IPS-18a (cell line): ENCODE data around the gene THAP6.
"Not testable (repeated sequence)": the region's sequence is repeated elsewhere in the genome, so short reads cannot be mapped to it uniquely, and the experiment has no call there.

Experiments used
- H3K27ac ChIP-seq: one replicate; pipeline ENCODE4 v1.5.1; 2013; ENCODE audit warnings: low read length
- H3K27me3 ChIP-seq: one replicate; pipeline ENCODE4 v1.6.1; 2013; ENCODE audit warnings: mild to moderate bottlenecking, low read length; ENCODE audit not compliant: control insufficient read depth, insufficient read depth
- H3K36me3 ChIP-seq: one replicate; pipeline ENCODE4 v1.6.1; 2013; ENCODE audit warnings: low read depth, low read length; ENCODE audit not compliant: control insufficient read depth
- H3K4me1 ChIP-seq: one replicate; pipeline ENCODE4 v1.6.1; 2013; ENCODE audit warnings: low read depth, low read length; ENCODE audit not compliant: control insufficient read depth
- H3K4me3 ChIP-seq: one replicate; pipeline ENCODE4 v1.5.1; 2013; ENCODE audit warnings: low read length
- H3K9ac ChIP-seq: one replicate; pipeline ENCODE4 v1.6.1; 2013; ENCODE audit warnings: mild to moderate bottlenecking, low read length, moderate library complexity
- H3K9me3 ChIP-seq: one replicate; pipeline ENCODE4 v1.6.1; 2013; ENCODE audit warnings: low read depth, low read length; ENCODE audit not compliant: control insufficient read depth

Gene THAP6

DNA sequence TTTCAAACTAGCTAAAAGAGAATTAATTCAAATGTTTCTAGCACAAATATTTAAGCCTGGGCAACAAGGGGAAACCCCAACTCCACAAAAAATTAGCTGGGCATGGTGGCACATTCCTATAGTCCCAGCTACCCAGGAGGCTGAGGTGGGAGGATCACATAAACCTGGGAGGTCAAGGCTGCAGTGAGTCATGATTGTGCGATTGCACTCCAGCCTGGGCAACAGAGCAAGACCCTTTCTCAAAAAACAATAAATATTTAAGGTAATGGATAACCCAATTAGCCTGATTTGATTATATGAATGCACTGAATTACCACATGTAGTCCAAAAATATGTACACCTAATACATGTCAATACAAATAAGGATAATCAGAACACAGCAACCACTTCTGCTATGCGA is 14.4 kb upstream of the THAP6 start:
- Histone ChIP-seq H3K36me3 (peaks cover 20% of the 10 kb centered on the region), H3K4me3 (no peak overlapping the region), H3K9me3 (no peaks in the 10 kb centered on the region), H3K27ac (no peak overlapping the region), H3K27me3 (no peaks in the 10 kb centered on the region), H3K4me1 (no peaks in the 10 kb centered on the region), H3K9ac (no peak overlapping the region)

DNA sequence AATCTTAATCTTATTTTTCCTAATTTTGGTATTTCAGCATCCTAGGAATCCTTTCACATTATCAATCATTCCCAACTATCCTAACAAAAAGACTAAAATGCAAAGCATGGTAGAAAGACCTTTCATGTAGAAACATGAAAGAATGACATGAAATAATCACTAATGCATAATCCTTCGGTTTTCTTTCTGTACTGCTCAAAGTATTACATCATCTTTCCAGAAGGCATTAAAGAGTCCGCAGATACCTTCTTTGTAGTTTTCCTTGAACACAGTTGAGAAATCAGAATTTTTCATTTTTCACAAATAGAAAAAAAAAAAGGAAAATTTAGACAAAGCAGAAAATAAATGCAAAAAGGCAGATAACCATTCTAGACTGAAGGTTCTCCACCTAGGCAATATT is 11.6 kb upstream of the THAP6 start:
- H3K4me1 ChIP-seq, result no peaks in the 10 kb centered on the region
- H3K9ac ChIP-seq, result no peak overlapping the region
- H3K9me3 ChIP-seq, result no peaks in the 10 kb centered on the region
- no peaks in the 10 kb centered on the region for H3K27me3 ChIP-seq
- no peak overlapping the region for H3K4me3 ChIP-seq
- no peak overlapping the region for H3K27ac ChIP-seq
- H3K36me3 ChIP-seq, result peaks cover 24% of the 10 kb centered on the region

DNA sequence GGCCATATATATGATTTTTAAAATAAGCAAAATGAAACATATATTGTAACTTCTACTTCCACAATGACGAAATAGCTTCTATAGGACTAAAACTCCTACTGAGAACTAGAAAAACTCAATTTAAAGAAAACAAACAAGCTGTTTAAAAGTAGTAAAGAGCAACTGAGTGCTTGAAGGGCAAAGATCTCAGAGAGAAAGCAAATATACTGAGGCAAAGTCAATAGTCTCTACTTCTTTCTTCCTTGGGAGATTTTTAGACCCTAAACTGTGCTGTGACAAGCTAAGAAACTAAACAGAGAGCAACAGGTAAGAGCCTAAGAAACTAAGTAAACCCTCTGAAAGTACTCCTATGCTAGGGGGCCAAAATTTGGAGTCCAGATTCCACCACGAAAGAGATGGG is 8.6 kb upstream of the THAP6 start:
- Histone ChIP-seq H3K27me3 (no peaks in the 10 kb centered on the region), H3K4me1 (no peaks in the 10 kb centered on the region), H3K9ac (no peak overlapping the region), H3K4me3 (no peak overlapping the region), H3K27ac (no peak overlapping the region), H3K9me3 (no peaks in the 10 kb centered on the region), H3K36me3 (peaks cover 23% of the 10 kb centered on the region)

DNA sequence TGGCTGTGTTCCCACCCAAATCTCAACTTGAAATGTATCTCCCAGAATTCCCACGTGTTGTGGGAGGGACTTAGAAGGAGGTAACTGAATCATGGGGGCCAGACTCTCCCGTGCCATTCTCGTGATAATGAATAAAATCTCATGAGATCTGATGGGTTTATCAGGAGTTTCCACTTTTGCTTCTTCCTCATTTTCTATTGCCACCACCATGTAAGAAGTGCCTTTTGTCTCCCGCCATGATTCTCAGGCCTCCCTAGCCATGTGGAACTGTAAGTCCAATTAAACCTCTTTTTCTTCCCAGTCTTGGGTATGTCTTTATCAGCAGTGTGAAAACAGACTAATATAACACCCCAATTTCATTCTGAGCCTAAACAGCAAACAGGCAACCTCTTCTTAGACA is 4.7 kb upstream of the THAP6 start:
- H3K4me3 ChIP-seq, H3K9me3 ChIP-seq, H3K27me3 ChIP-seq, H3K27ac ChIP-seq, H3K9ac ChIP-seq: not testable (repeated sequence)
- peaks cover 14% of the 10 kb centered on the region for H3K36me3 ChIP-seq
- H3K4me1 ChIP-seq, result peaks cover 26% of the 10 kb centered on the region

DNA sequence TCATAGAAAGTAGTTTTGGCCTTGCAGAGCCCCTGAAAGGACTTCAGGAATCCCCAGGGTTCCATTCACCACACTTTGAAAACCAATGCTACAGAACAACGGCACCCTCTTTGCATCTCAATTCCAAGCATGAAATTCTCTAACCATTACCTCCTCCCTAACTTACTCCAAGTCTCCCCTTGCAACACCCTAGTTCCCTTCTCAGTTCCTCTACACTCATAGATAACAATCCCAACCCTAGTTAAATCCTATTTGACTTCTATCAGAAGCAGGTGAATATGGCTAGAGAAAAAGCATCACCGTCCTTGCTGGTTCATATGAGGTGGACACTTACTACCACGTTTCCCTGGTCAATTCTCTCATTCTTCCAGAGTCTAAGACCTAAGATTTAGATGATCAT is 2.4 kb upstream of the THAP6 start:
- peaks cover 10% of the 10 kb centered on the region for H3K36me3 ChIP-seq
- H3K4me1 ChIP-seq, result peaks cover 26% of the 10 kb centered on the region
- H3K27me3 ChIP-seq, result no peaks in the 10 kb centered on the region
- H3K9me3 ChIP-seq, result no peaks in the 10 kb centered on the region
- peak overlapping the region; percentile 2 for H3K9ac ChIP-seq
- H3K4me3 ChIP-seq, result peak overlapping the region; percentile 88
- H3K27ac ChIP-seq, result peak overlapping the region; percentile 10

DNA sequence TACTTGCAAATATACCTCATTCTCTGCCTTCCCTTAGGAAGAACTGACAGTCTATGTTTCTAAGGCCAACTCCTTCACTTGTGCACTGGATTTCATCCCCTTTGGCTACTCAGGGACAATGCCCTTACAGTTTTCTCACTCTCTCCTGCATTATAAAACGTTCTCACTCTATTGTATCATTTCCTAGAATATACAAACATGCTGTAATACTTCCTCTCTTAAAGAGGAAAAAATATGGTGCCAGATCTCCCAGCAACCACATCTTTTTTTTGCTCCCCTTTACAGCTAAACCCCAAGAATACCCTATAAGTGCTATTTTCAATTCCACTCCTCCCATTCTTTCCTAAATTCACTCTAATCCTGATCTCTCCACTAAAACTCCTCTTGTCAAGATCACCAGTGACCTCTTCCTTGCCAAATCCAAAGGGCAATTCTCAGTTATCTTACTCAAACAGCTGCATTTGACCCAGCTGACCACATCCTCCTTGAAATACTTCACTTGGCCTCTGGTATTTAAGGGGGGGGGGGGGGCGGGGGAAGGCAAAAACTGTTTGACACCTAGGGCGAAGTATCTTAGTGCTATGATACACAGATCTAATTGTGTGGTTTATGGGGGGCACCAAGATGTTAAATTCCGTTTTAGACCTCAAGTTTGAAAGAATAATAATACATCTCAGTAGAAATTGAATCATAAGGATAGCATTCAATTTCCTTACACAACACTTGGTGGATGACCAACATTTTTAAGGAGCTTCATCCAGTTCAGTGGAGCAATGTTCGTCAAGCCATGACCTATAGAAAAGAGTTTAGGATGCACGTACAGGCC is 1.7 kb upstream of the THAP6 start:
- H3K4me1 ChIP-seq, result peaks cover 26% of the 10 kb centered on the region
- H3K36me3 ChIP-seq, result peaks cover 9% of the 10 kb centered on the region
- no peaks in the 10 kb centered on the region for H3K9me3 ChIP-seq
- H3K9ac ChIP-seq, result peak overlapping the region; percentile 81
- H3K27me3 ChIP-seq, result no peaks in the 10 kb centered on the region
- peak overlapping the region; percentile 88 for H3K4me3 ChIP-seq
- H3K27ac ChIP-seq, result peak overlapping the region; percentile 10

DNA sequence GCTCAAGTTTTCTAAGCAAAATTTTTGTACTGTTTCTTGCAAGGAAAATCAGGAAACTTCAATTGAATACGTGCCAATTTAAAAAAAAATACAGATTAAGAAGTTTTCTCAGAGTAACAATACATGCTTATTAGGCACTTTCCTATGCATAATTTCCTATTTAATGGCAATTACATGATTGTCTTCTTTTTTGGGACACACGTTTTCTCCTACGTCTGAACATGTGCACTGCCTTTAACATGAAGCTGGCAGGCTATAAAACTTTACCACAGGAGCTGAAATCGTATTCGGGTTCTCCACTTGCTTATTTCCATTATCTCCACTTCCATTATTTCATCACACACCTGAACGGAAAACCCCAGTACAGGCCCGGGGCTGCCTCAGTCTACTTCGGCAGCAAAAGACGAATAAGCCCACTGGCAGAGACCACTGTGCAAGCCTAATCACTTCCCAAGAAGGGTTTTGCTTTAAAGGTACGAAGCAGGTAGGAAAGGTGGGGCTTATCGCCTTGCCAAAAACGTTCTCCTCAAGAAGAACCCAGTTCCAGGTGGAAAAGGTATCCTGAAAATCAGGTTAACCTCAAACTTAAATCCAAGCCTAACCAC is 645 bp upstream of the THAP6 start:
- Histone ChIP-seq H3K9me3 (no peaks in the 10 kb centered on the region), H3K9ac (peak overlapping the region; percentile 81), H3K36me3 (peaks cover 13% of the 10 kb centered on the region), H3K27ac (peak overlapping the region; percentile 73), H3K4me3 (peak overlapping the region; percentile 88), H3K27me3 (no peaks in the 10 kb centered on the region), H3K4me1 (peaks cover 26% of the 10 kb centered on the region)

DNA sequence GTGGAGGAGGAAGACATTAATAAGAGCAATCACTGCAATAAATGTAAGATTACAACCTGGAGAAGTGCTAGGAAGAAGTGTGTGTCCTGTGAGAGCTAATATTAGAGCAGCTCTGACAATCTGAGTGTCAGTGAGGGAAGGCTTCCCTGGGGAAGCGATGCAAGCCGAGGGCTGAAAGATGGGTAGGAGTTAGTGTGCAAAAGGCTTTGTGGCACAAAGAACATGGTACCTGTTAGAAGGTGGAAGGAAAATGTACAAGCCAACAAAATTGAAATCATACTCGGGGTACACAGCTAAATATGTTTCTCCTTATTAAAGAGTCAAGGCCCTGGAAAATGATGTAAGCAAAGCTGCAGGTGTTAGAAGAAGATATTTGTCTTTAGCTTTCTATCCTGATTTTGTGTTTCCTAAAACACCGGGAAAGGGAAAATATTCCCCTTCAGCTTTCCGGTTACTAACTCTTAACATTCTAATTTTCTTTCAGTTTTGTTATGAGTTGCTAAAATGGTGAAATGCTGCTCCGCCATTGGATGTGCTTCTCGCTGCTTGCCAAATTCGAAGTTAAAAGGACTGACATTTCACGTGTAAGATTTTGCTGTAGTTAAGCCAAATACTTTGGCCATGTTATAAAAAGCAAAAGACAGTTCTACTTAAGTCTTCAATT is 808 bp downstream of the THAP6 start:
- Histone ChIP-seq H3K27ac (peak overlapping the region; percentile 45), H3K36me3 (peaks cover 19% of the 10 kb centered on the region), H3K9ac (peak overlapping the region; percentile 81), H3K27me3 (no peaks in the 10 kb centered on the region), H3K4me3 (peak overlapping the region; percentile 88), H3K9me3 (no peaks in the 10 kb centered on the region), H3K4me1 (peaks cover 26% of the 10 kb centered on the region)

DNA sequence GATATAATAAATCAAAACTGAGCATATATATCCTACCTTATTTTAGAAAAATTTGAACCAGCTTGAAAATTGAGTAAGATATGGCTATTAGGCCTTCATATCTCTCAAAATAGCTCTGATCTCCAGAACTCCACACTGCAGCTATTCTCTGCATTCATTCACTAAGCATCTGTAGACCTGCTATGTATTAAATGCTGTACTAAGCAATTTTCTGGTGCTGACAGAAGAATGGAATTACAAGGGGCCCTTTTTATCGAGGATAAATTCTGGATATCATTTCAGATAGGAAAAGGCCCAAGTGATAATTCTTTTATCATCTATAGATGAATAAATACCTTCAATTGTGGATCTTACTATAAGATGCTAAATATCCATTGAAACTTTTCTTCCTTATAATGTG is 1.9 kb downstream of the THAP6 start:
- Histone ChIP-seq H3K4me1 (peaks cover 21% of the 10 kb centered on the region), H3K36me3 (peaks cover 25% of the 10 kb centered on the region), H3K4me3 (no peak overlapping the region), H3K27me3 (no peaks in the 10 kb centered on the region), H3K9me3 (no peaks in the 10 kb centered on the region), H3K27ac (no peak overlapping the region), H3K9ac (no peak overlapping the region)

DNA sequence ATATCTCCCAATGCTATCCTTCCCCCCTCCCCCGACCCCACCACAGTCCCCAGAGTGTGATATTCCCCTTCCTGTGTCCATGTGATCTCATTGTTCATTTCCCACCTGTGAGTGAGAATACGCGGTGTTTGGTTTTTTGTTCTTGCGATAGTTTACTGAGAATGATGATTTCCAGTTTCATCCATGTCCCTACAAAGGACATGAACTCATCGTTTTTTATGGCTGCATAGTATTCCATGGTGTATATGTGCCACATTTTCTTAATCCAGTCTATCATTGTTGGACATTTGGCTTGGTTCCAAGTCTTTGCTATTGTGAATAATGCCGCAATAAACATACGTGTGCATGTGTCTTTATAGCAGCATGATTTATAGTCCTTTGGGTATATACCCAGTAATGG is 5.2 kb downstream of the THAP6 start:
- not testable (repeated sequence) for H3K9ac ChIP-seq, H3K27me3 ChIP-seq, H3K27ac ChIP-seq, H3K4me3 ChIP-seq, H3K4me1 ChIP-seq, H3K9me3 ChIP-seq
- H3K36me3 ChIP-seq, result peaks cover 43% of the 10 kb centered on the region

DNA sequence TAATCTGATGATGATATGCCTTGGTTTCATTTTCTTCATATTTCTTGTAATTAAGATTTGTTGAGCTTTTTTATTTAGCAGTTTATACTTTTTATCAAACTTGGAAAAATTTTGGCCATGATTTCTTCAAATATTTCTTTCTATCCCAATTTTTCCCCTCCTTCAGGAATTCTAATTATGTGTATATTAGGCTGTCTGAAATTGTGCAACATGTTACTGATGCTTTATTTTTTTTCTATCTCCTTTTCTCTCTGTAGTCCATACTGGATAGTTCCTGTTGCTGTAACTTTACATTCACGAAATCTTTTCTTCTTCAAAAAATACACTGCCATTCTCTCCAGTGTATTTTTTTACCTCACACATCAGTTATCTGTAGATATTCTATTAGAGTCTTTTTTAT is 10.8 kb downstream of the THAP6 start:
- no peaks in the 10 kb centered on the region for H3K27me3 ChIP-seq
- H3K9ac ChIP-seq, result no peak overlapping the region
- peaks cover 46% of the 10 kb centered on the region for H3K36me3 ChIP-seq
- no peaks in the 10 kb centered on the region for H3K4me1 ChIP-seq
- no peak overlapping the region for H3K4me3 ChIP-seq
- H3K27ac ChIP-seq, result no peak overlapping the region
- H3K9me3 ChIP-seq, result no peaks in the 10 kb centered on the region
